ENCODE data around the gene C6orf120. TPM values are rescaled to one million over a fixed set of nuclear protein-coding genes. Genes with fewer than 3 reads are reported as not detected.

The C6orf120 gene
- total RNA-seq, 4 donors from 2014 or later = 16.7 to 35.3 (median 29.2) TPM

GRCh38 chr6:169714178-169714577 lies 12.3 kb downstream of the C6orf120 start:
- Histone ChIP-seq H3K4me3 (no peak overlapping the region), H3K9me3 (no peaks in the 10 kb centered on the region), H3K27ac (no peak overlapping the region), H3K4me1 (no peaks in the 10 kb centered on the region), H3K36me3 (no peaks in the 10 kb centered on the region), H3K27me3 (no peaks in the 10 kb centered on the region)
- TF ChIP-seq CTCF (IDR thresholded peaks at IDR 0.05) (no peak), POLR2A (IDR thresholded peaks at IDR 0.05) (no peak)
- DNase-seq = no peak
- intact Hi-C loops (cut with DNase I; ENCODE audit: low total_unique reads) = no loop called here

GRCh38 chr6:169714595-169714994 lies 12.7 kb downstream of the C6orf120 start:
- TF ChIP-seq POLR2A (IDR thresholded peaks at IDR 0.05) (no peak), CTCF (IDR thresholded peaks at IDR 0.05) (no peak)
- Histone ChIP-seq H3K9me3 (no peaks in the 10 kb centered on the region), H3K36me3 (no peaks in the 10 kb centered on the region), H3K27ac (no peak overlapping the region), H3K4me1 (no peaks in the 10 kb centered on the region), H3K4me3 (no peak overlapping the region), H3K27me3 (no peaks in the 10 kb centered on the region)
- intact Hi-C loops (cut with DNase I; ENCODE audit: low total_unique reads) = no loop called here
- DNase-seq = no peak

- Histone ChIP-seq H3K4me1 (no peaks in the 10 kb centered on the region), H3K27me3 (no peaks in the 10 kb centered on the region)
Measured at GRCh38 chr6:169719117-169719516, 17.2 kb downstream of the C6orf120 start.

GRCh38 chr6:169720207-169720855 lies 18.4 kb downstream of the C6orf120 start:
- intact Hi-C loops (cut with DNase I; ENCODE audit: low total_unique reads) = no loop called here
- no peak for DNase-seq
- Histone ChIP-seq H3K27ac (no peak overlapping the region), H3K36me3 (no peaks in the 10 kb centered on the region), H3K4me3 (no peak overlapping the region), H3K27me3 (no peaks in the 10 kb centered on the region), H3K4me1 (no peaks in the 10 kb centered on the region), H3K9me3 (no peaks in the 10 kb centered on the region)
- no peak for TF ChIP-seq POLR2A (IDR thresholded peaks at IDR 0.05)
- TF ChIP-seq CTCF (IDR thresholded peaks at IDR 0.05) = no peak

More at GRCh38 chr6:169719117-169719516, 17.2 kb downstream of the C6orf120 start:
- no peak for TF ChIP-seq CTCF (IDR thresholded peaks at IDR 0.05)
- no peak for TF ChIP-seq POLR2A (IDR thresholded peaks at IDR 0.05)
- Histone ChIP-seq H3K27ac (no peak overlapping the region), H3K9me3 (no peaks in the 10 kb centered on the region), H3K4me3 (no peak overlapping the region), H3K36me3 (no peaks in the 10 kb centered on the region)
- intact Hi-C loops (cut with DNase I; ENCODE audit: low total_unique reads) = no loop called here
- no peak for DNase-seq

GRCh38 chr6:169722362-169723199 lies 20.7 kb downstream of the C6orf120 start:
- H3K36me3 ChIP-seq = no peaks in the 10 kb centered on the region
- no peak for TF ChIP-seq POLR2A (IDR thresholded peaks at IDR 0.05)
- no peak for TF ChIP-seq CTCF (IDR thresholded peaks at IDR 0.05)
- peak in 1 of 2 donors; percentile 26 for DNase-seq
- no peaks in the 10 kb centered on the region for H3K27me3 ChIP-seq
- H3K4me3 ChIP-seq = peak overlapping the region; percentile 44 to 71
- intact Hi-C loops (cut with DNase I; ENCODE audit: low total_unique reads) = no loop called here
- H3K27ac ChIP-seq = peak overlapping the region; percentile 93 to 94
- H3K4me1 ChIP-seq = no peaks in the 10 kb centered on the region
- no peaks in the 10 kb centered on the region for H3K9me3 ChIP-seq
